Measurements from ENCODE around the gene XG.
"Not testable (repeated sequence)": the region's sequence is repeated elsewhere in the genome, so short reads cannot be mapped to it uniquely, and the experiment has no call there.

Gene XG

GRCh38 chrX:2740672-2741071 lies 11.2 kb upstream of the XG start:
- H3K4me3 ChIP-seq (replicated peaks; ENCODE audit: insufficient read depth, low read length), result no peak overlapping the region
- TF ChIP-seq CTCF (IDR thresholded peaks at IDR 0.05; ENCODE audit: insufficient read depth, low read length) (no peak), SPI1 (IDR thresholded peaks at IDR 0.05; ENCODE audit: borderline replicate concordance, low read depth) (no peak), POLR2AphosphoS5 (IDR thresholded peaks at IDR 0.05; ENCODE audit: low read depth) (no peak), GABPA (IDR thresholded peaks at IDR 0.05; ENCODE audit: low read depth) (no peak), REST (IDR thresholded peaks at IDR 0.05; ENCODE audit: insufficient replicate concordance, low read depth) (no peak)
- no peaks in the 10 kb centered on the region for H3K27me3 ChIP-seq (ENCODE audit: insufficient read depth, poor library complexity, severe bottlenecking)
- H3K27ac ChIP-seq (replicated peaks), result no peak overlapping the region
- no peak for DNase-seq (ENCODE audit: low read depth in 1 of 2, low spot score in 1 of 2)

GRCh38 chrX:2741386-2741785 lies 10.5 kb upstream of the XG start:
- no peak for TF ChIP-seq REST (IDR thresholded peaks at IDR 0.05; ENCODE audit: insufficient replicate concordance, low read depth)
- no peak for TF ChIP-seq GABPA (IDR thresholded peaks at IDR 0.05; ENCODE audit: low read depth)
- no peak for TF ChIP-seq CTCF (IDR thresholded peaks at IDR 0.05; ENCODE audit: insufficient read depth, low read length)
- TF ChIP-seq SPI1 (IDR thresholded peaks at IDR 0.05; ENCODE audit: borderline replicate concordance, low read depth), result no peak
- TF ChIP-seq POLR2AphosphoS5 (IDR thresholded peaks at IDR 0.05; ENCODE audit: low read depth), result no peak
- H3K27me3 ChIP-seq (ENCODE audit: insufficient read depth, poor library complexity, severe bottlenecking), result no peaks in the 10 kb centered on the region
- DNase-seq (ENCODE audit: low read depth in 1 of 2, low spot score in 1 of 2), result no peak
- no peak overlapping the region for H3K27ac ChIP-seq (replicated peaks)
- no peak overlapping the region for H3K4me3 ChIP-seq (replicated peaks; ENCODE audit: insufficient read depth, low read length)

GRCh38 chrX:2746250-2746649 lies 5.6 kb upstream of the XG start:
- not testable (repeated sequence) for H3K27ac ChIP-seq (replicated peaks); H3K4me3 ChIP-seq (replicated peaks; ENCODE audit: insufficient read depth, low read length); DNase-seq (ENCODE audit: low read depth in 1 of 2, low spot score in 1 of 2); H3K27me3 ChIP-seq (ENCODE audit: insufficient read depth, poor library complexity, severe bottlenecking)

GRCh38 chrX:2748171-2748814 lies 3.5 kb upstream of the XG start:
- no peak overlapping the region for H3K27ac ChIP-seq (replicated peaks)

More at GRCh38 chrX:2748171-2748814, 3.5 kb upstream of the XG start:
- DNase-seq (ENCODE audit: low read depth in 1 of 2, low spot score in 1 of 2), result no peak
- H3K27me3 ChIP-seq (ENCODE audit: insufficient read depth, poor library complexity, severe bottlenecking), result no peaks in the 10 kb centered on the region
- H3K4me3 ChIP-seq (replicated peaks; ENCODE audit: insufficient read depth, low read length), result no peak overlapping the region
- no peak for TF ChIP-seq REST (IDR thresholded peaks at IDR 0.05; ENCODE audit: insufficient replicate concordance, low read depth)
- no peak for TF ChIP-seq SPI1 (IDR thresholded peaks at IDR 0.05; ENCODE audit: borderline replicate concordance, low read depth)
- no peak for TF ChIP-seq GABPA (IDR thresholded peaks at IDR 0.05; ENCODE audit: low read depth)
- no peak for TF ChIP-seq CTCF (IDR thresholded peaks at IDR 0.05; ENCODE audit: insufficient read depth, low read length)
- no peak for TF ChIP-seq POLR2AphosphoS5 (IDR thresholded peaks at IDR 0.05; ENCODE audit: low read depth)

Measured in HL-60 (cell line).